ENCODE data around the gene MTRF1.

Gene MTRF1

GRCh38 chr13:41306271-41307145 lies 43.1 kb upstream of the MTRF1 start:
- no peak overlapping the region for H3K4me3 ChIP-seq (ENCODE audit: low read length, poor library complexity, severe bottlenecking)
- peaks cover 5% of the 10 kb centered on the region for H3K4me1 ChIP-seq (ENCODE audit: insufficient read depth, low read length, poor library complexity, severe bottlenecking)
- TF ChIP-seq EZH2phosphoT487 (IDR thresholded peaks at IDR 0.05; ENCODE audit: borderline replicate concordance) (no peak), CTCF (conservative IDR thresholded peaks at IDR 0.05; ENCODE audit: low read length) (no peak)
- H4K20me1 ChIP-seq (ENCODE audit: insufficient read depth, low read length, poor library complexity, severe bottlenecking): peaks cover 3% of the 10 kb centered on the region
- no peak overlapping the region for H3K4me2 ChIP-seq (ENCODE audit: low read depth, low read length, poor library complexity, severe bottlenecking)
- no peaks in the 10 kb centered on the region for H3K36me3 ChIP-seq (ENCODE audit: insufficient read depth, low read length)
- H3K27me3 ChIP-seq (ENCODE audit: insufficient read depth, low read length, poor library complexity, severe bottlenecking): no peaks in the 10 kb centered on the region
- peaks cover 8% of the 10 kb centered on the region for H3K79me2 ChIP-seq (ENCODE audit: insufficient read depth, low read length)
- H3K9me3 ChIP-seq (ENCODE audit: insufficient read depth, low read depth, low read length): no peaks in the 10 kb centered on the region
- no peak overlapping the region for H3K9ac ChIP-seq (ENCODE audit: low read depth, low read length, poor library complexity, severe bottlenecking)
- no peak overlapping the region for H2AFZ ChIP-seq (ENCODE audit: low read length)
- no peaks in the 10 kb centered on the region for H3F3A ChIP-seq (ENCODE audit: low read depth)
- H3K9me2 ChIP-seq (replicated peaks; ENCODE audit: low read depth, low read length): no peaks in the 10 kb centered on the region

- Histone ChIP-seq H2AFZ (ENCODE audit: low read length) (no peak overlapping the region), H3K4me1 (ENCODE audit: insufficient read depth, low read length, poor library complexity, severe bottlenecking) (no peaks in the 10 kb centered on the region), H3K9me2 (replicated peaks; ENCODE audit: low read depth, low read length) (no peaks in the 10 kb centered on the region), H3F3A (ENCODE audit: low read depth) (no peaks in the 10 kb centered on the region), H3K9ac (ENCODE audit: low read depth, low read length, poor library complexity, severe bottlenecking) (no peak overlapping the region), H3K4me2 (ENCODE audit: low read depth, low read length, poor library complexity, severe bottlenecking) (no peak overlapping the region), H3K27me3 (ENCODE audit: insufficient read depth, low read length, poor library complexity, severe bottlenecking) (no peaks in the 10 kb centered on the region), H4K20me1 (ENCODE audit: insufficient read depth, low read length, poor library complexity, severe bottlenecking) (no peaks in the 10 kb centered on the region), H3K4me3 (ENCODE audit: low read length, poor library complexity, severe bottlenecking) (no peak overlapping the region), H3K79me2 (ENCODE audit: insufficient read depth, low read length) (no peaks in the 10 kb centered on the region), H3K9me3 (ENCODE audit: insufficient read depth, low read depth, low read length) (no peaks in the 10 kb centered on the region), H3K36me3 (ENCODE audit: insufficient read depth, low read length) (no peaks in the 10 kb centered on the region)
- TF ChIP-seq CTCF (conservative IDR thresholded peaks at IDR 0.05; ENCODE audit: low read length) (no peak), EZH2phosphoT487 (IDR thresholded peaks at IDR 0.05; ENCODE audit: borderline replicate concordance) (no peak)
Observed at GRCh38 chr13:41304551-41304950, 41.2 kb upstream of the MTRF1 start.

- Histone ChIP-seq H3K36me3 (ENCODE audit: insufficient read depth, low read length) (no peaks in the 10 kb centered on the region), H3F3A (ENCODE audit: low read depth) (no peaks in the 10 kb centered on the region), H3K9me2 (replicated peaks; ENCODE audit: low read depth, low read length) (no peaks in the 10 kb centered on the region), H3K9ac (ENCODE audit: low read depth, low read length, poor library complexity, severe bottlenecking) (no peak overlapping the region), H3K4me1 (ENCODE audit: insufficient read depth, low read length, poor library complexity, severe bottlenecking) (no peaks in the 10 kb centered on the region), H3K79me2 (ENCODE audit: insufficient read depth, low read length) (no peaks in the 10 kb centered on the region), H3K27me3 (ENCODE audit: insufficient read depth, low read length, poor library complexity, severe bottlenecking) (no peaks in the 10 kb centered on the region), H3K4me2 (ENCODE audit: low read depth, low read length, poor library complexity, severe bottlenecking) (no peak overlapping the region), H4K20me1 (ENCODE audit: insufficient read depth, low read length, poor library complexity, severe bottlenecking) (no peaks in the 10 kb centered on the region), H3K9me3 (ENCODE audit: insufficient read depth, low read depth, low read length) (no peaks in the 10 kb centered on the region), H2AFZ (ENCODE audit: low read length) (no peak overlapping the region), H3K4me3 (ENCODE audit: low read length, poor library complexity, severe bottlenecking) (no peak overlapping the region)
- no peak for TF ChIP-seq CTCF (conservative IDR thresholded peaks at IDR 0.05; ENCODE audit: low read length)
- no peak for TF ChIP-seq EZH2phosphoT487 (IDR thresholded peaks at IDR 0.05; ENCODE audit: borderline replicate concordance)
Observed at GRCh38 chr13:41302743-41303142, 39.4 kb upstream of the MTRF1 start.
